Spleen (tissue), 7 donors: ENCODE measurements around the gene PHIP.

Source experiments
- POLR2A ChIP-seq, 3 donors: fragments of 450-650 bp; IDR thresholded peaks; one replicate each; pipeline ENCODE4 v1.5.1; 2017; ENCODE audit warnings: antibody characterized with exemption in 3 of 3, mild to moderate bottlenecking in 1 of 3
- TF ChIP-seq, protein P1 (sequence below), 11 experiments: fragments of 200-600 bp in 7 of 11; fragments of 450-650 bp in 4 of 11; sonication (generic) in 4 of 11; IDR thresholded peaks in 8 of 11; conservative IDR thresholded peaks in 3 of 11; 1 replicate in 7 of 11; 2 replicates in 4 of 11; pipeline versions ENCODE4 v1.4.0 to v1.8.0; 2016 to 2021; ENCODE audit warnings: antibody characterized with exemption in 11 of 11, inconsistent platforms in 4 of 11, mild to moderate bottlenecking in 1 of 11
- donor health status: DM: no; HTN: no; CAD: no; lungs with moderate emphysema.
- donor health status: DM: no; HTN: no; CAD: no.
- donor health status: DM: no; HTN: no; CAD: no.

DNA sequence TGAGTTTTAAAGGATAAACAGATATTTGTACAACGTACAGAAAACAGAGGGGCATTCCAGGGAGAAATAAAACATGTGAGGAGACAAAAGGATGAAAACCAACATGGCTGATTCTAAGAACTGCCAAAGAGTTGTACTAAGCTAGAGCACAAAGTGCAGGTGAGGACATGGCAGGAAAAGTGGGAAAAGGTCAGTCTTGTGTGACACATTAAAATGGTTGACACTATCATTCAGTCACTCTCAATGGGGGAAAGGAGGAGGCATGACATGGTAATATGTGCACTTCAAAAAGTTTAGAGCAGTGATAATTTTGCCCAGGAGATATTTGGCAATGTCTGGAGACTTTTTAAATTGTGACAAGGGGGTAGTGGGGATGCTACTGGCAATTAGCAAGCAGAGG is 21.8 kb downstream of the PHIP start:
- TF ChIP-seq, protein P1, sequence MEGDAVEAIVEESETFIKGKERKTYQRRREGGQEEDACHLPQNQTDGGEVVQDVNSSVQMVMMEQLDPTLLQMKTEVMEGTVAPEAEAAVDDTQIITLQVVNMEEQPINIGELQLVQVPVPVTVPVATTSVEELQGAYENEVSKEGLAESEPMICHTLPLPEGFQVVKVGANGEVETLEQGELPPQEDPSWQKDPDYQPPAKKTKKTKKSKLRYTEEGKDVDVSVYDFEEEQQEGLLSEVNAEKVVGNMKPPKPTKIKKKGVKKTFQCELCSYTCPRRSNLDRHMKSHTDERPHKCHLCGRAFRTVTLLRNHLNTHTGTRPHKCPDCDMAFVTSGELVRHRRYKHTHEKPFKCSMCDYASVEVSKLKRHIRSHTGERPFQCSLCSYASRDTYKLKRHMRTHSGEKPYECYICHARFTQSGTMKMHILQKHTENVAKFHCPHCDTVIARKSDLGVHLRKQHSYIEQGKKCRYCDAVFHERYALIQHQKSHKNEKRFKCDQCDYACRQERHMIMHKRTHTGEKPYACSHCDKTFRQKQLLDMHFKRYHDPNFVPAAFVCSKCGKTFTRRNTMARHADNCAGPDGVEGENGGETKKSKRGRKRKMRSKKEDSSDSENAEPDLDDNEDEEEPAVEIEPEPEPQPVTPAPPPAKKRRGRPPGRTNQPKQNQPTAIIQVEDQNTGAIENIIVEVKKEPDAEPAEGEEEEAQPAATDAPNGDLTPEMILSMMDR (IDR thresholded peaks at IDR 0.05 in 8 of 11, conservative IDR thresholded peaks at IDR 0.05 in 3 of 11) = no peak
- TF ChIP-seq POLR2A (IDR thresholded peaks at IDR 0.05) = no peak
